Stimulated activated CD4-positive, alpha-beta T cell treated with anti-CD3 and anti-CD28 coated beads, TNF-alpha, amount 100 ng/mL, for 48 hours (primary cell): ENCODE data around the gene OGA.
"Not testable (repeated sequence)": the region's sequence is repeated elsewhere in the genome, so short reads cannot be mapped to it uniquely, and the experiment has no call there.

Experiments
- DNase-seq, 3 donors: peaks; one replicate each; pipeline ENCODE4 v3.0.0-alpha.2; 2020; ENCODE audit warnings: low read depth in 3 of 3

The OGA gene

GRCh38 chr10:101797403-101798059 lies 20.7 kb downstream of the OGA start:
- DNase-seq = no peak

GRCh38 chr10:101793526-101793925 lies 24.7 kb downstream of the OGA start:
- no peak for DNase-seq

- no peak for DNase-seq
These were observed 28.6 kb downstream of the OGA start for GRCh38 chr10:101789686-101790085.

GRCh38 chr10:101789231-101789630 lies 29.0 kb downstream of the OGA start:
- DNase-seq = not testable (repeated sequence)

- DNase-seq = no peak
These were observed 32.4 kb downstream of the OGA start for GRCh38 chr10:101785801-101786200.

- DNase-seq = no peak
These were observed 33.7 kb downstream of the OGA start for GRCh38 chr10:101784558-101784957.

- DNase-seq = no peak
These were observed 34.5 kb downstream of the OGA start for GRCh38 chr10:101783736-101784118.

- DNase-seq = peak; percentile 76 to 90 (median 77)
These were observed 35.2 kb downstream of the OGA start, which contains the start of gene NPM3 for GRCh38 chr10:101782811-101783735. TSS of gene NPM3 (minus strand) at chr10:101783446. CDS start at chr10:101783390, 56 bp downstream.

- no peak for DNase-seq
These were observed 36.0 kb downstream of the OGA start for GRCh38 chr10:101781984-101782810.

- no peak for DNase-seq
These were observed 36.6 kb downstream of the OGA start for GRCh38 chr10:101781655-101781983.

- peak; percentile 53 to 68 (median 58) for DNase-seq
These were observed 37.2 kb downstream of the OGA start for GRCh38 chr10:101780818-101781654.

- no peak for DNase-seq
These were observed 37.9 kb downstream of the OGA start for GRCh38 chr10:101780187-101780817.

- peak; percentile 67 to 82 (median 81) for DNase-seq
These were observed 38.6 kb downstream of the OGA start for GRCh38 chr10:101779544-101780186.

GRCh38 chr10:101778781-101779543 lies 39.3 kb downstream of the OGA start:
- DNase-seq = no peak

- no peak for DNase-seq
These were observed 40.0 kb downstream of the OGA start for GRCh38 chr10:101778151-101778780.

GRCh38 chr10:101777619-101778145 lies 40.6 kb downstream of the OGA start:
- no peak for DNase-seq

GRCh38 chr10:101776161-101776817 lies 42.0 kb downstream of the OGA start:
- no peak for DNase-seq
